Muscle of leg (tissue), 11 donors: ENCODE measurements around the gene NCS1. TPM values are rescaled to one million over a fixed set of nuclear protein-coding genes. Genes with fewer than 3 reads are reported as not detected.

Experiments
- DNase-seq: peaks from one replicate; pipeline ENCODE4 v3.0.0; 2013
- H3K27ac ChIP-seq: one replicate; pipeline ENCODE4 v1.5.1; 2013; ENCODE audit warnings: mild to moderate bottlenecking, low read length, control low read depth
- H3K27me3 ChIP-seq: one replicate; pipeline ENCODE4 v1.6.1; 2013; ENCODE audit warnings: low read length; ENCODE audit not compliant: control insufficient read depth, insufficient read depth
- H3K36me3 ChIP-seq: one replicate; pipeline ENCODE4 v1.6.1; 2013; ENCODE audit warnings: low read length; ENCODE audit not compliant: control insufficient read depth, insufficient read depth
- H3K4me1 ChIP-seq: one replicate; pipeline ENCODE4 v1.6.1; 2013; ENCODE audit warnings: low read length; ENCODE audit not compliant: control insufficient read depth, insufficient read depth
- H3K4me3 ChIP-seq: one replicate; pipeline ENCODE4 v1.5.1; 2013; ENCODE audit warnings: low read length, control low read depth
- H3K9me3 ChIP-seq: replicated peaks from 2 replicates; pipeline ENCODE4 v1.6.1; 2013; ENCODE audit warnings: low read depth, low read length; ENCODE audit not compliant: control insufficient read depth
- WGBS: methylation state at CpG from one replicate; pipeline ENCODE4 v1.1.5; 2013; ENCODE audit warnings: missing lambda C conversion rate; ENCODE audit not compliant: insufficient coverage; 5-methylcytosine and 5-hydroxymethylcytosine counted together
- polyA plus RNA-seq, 8 donors: library from polyadenylated mRNA; unstranded; fragments of 120-200 nt; gene quantifications; one replicate each; pipeline versions ENCODE4 v1.2.1 to v1.2.3, GENCODE V29; 2013; ENCODE audit warnings: inconsistent platforms in 1 of 8, low replicate concordance in 1 of 8; ENCODE audit not compliant: insufficient read length in 8 of 8, insufficient read depth in 1 of 8
- total RNA-seq: library from RNA; stranded (reverse); fragments of 120-200 nt; gene quantifications from one replicate; pipeline ENCODE4 v1.2.4, GENCODE V29; 2013

The NCS1 gene
- total and polyA plus RNA-seq, 9 donors, result 30.4 to 68.4 (median 60.2) TPM

GRCh38 chr9:130132746-130133145 is 39.5 kb upstream of the NCS1 start:
- peaks cover 27% of the 10 kb centered on the region for H3K4me1 ChIP-seq
- no peak for DNase-seq
- WGBS, result 88% methylated on average over 6 of the region's 7 CpGs
- H3K4me3 ChIP-seq, result no peak overlapping the region
- no peaks in the 10 kb centered on the region for H3K9me3 ChIP-seq
- H3K36me3 ChIP-seq, result peaks cover 52% of the 10 kb centered on the region
- H3K27ac ChIP-seq, result no peak overlapping the region
- no peaks in the 10 kb centered on the region for H3K27me3 ChIP-seq

- Histone ChIP-seq H3K4me3 (no peak overlapping the region), H3K9me3 (no peaks in the 10 kb centered on the region), H3K36me3 (peaks cover 17% of the 10 kb centered on the region), H3K27me3 (no peaks in the 10 kb centered on the region), H3K4me1 (peaks cover 45% of the 10 kb centered on the region), H3K27ac (no peak overlapping the region)
- 80% methylated on average over 13 of the region's 15 CpGs for WGBS
- DNase-seq, result no peak
These were observed 35.0 kb upstream of the NCS1 start for GRCh38 chr9:130137081-130137640.

- no peak for DNase-seq
- Histone ChIP-seq H3K4me1 (peaks cover 45% of the 10 kb centered on the region), H3K4me3 (no peak overlapping the region), H3K36me3 (peaks cover 17% of the 10 kb centered on the region), H3K27me3 (no peaks in the 10 kb centered on the region), H3K9me3 (no peaks in the 10 kb centered on the region), H3K27ac (no peak overlapping the region)
- WGBS, result 83% methylated on average over 9 of the region's 11 CpGs
These were observed 34.5 kb upstream of the NCS1 start for GRCh38 chr9:130137641-130138081.

DNA sequence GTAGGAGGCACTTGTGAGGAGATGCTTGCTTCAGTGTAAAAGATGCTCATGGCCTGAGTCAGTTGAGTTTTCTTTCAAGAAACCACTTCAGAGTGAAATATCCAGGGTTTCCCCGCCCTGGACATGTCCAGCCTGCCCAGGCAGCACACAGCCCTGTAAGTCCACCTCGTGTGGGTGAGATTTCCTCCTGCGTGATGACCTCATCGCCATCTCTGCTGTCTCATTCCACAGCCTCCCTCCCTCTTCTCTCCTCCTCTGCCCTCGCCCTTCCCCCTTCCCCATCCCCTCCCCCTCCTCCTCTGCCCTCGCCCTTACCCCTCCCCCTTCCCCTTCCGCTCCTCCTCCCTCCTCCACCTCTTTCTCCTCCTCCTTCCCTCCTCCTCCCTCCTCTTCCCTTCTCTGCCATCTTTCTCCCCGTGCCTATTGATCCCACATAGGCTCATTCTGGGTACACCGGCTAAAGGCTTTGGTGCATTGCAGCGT is 34.0 kb upstream of the NCS1 start:
- peaks cover 2% of the 10 kb centered on the region for H3K27me3 ChIP-seq
- H3K36me3 ChIP-seq, result peaks cover 13% of the 10 kb centered on the region
- peak overlapping the region; percentile 60 for H3K27ac ChIP-seq
- no peak overlapping the region for H3K4me3 ChIP-seq
- peak; percentile 48 for DNase-seq
- H3K9me3 ChIP-seq, result no peaks in the 10 kb centered on the region
- 27% methylated on average over 8 of the region's 10 CpGs for WGBS
- H3K4me1 ChIP-seq, result peaks cover 49% of the 10 kb centered on the region

DNA sequence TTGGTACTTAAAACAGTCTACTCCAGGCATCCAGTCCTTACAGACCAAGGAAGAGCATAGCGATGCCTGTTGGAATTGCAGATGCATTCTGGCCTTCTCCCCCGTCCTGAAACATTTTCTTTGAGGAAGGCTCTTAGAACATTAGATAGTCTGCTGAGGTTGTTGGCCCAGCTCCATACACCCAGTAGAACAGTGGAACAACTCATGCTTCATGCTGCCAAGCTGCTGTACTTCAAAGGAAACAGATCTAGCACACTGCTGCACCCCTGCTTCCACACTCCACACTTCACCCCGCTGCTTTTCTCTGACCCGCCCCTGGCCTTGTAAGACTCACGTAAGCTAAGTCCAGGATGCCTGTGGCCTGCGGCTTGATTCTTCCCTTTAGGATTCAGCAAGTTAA is 33.4 kb upstream of the NCS1 start:
- peak overlapping the region; percentile 60 for H3K27ac ChIP-seq
- DNase-seq, result peak; percentile 85
- peaks cover 55% of the 10 kb centered on the region for H3K4me1 ChIP-seq
- WGBS, result 41% methylated on average over 3 of the region's 6 CpGs
- H3K9me3 ChIP-seq, result no peaks in the 10 kb centered on the region
- H3K36me3 ChIP-seq, result peaks cover 8% of the 10 kb centered on the region
- peaks cover 5% of the 10 kb centered on the region for H3K27me3 ChIP-seq
- no peak overlapping the region for H3K4me3 ChIP-seq

DNA sequence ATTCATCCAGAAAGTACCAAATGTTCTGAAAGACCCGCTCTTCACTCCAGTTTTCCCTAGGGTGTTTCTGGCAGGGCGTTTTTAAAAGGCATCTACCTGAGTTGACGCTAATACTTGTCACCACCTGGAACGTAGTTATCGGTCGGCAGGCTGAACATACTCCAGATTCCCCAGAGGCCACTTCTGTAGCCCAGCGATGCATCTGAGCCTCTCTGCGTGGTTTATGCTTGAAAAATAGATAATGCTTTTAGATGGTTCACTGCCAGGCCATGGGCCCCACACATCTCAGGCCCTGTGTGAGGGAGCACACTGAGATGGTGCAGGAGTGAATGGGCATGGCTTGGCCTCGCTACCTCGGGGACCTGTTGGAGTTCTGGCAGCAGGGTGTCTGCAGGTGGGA is 33.0 kb upstream of the NCS1 start:
- peaks cover 8% of the 10 kb centered on the region for H3K36me3 ChIP-seq
- no peaks in the 10 kb centered on the region for H3K9me3 ChIP-seq
- peaks cover 59% of the 10 kb centered on the region for H3K4me1 ChIP-seq
- peak overlapping the region; percentile 60 for H3K27ac ChIP-seq
- 56% methylated on average over 4 of the region's 10 CpGs for WGBS
- peaks cover 5% of the 10 kb centered on the region for H3K27me3 ChIP-seq
- no peak overlapping the region for H3K4me3 ChIP-seq
- DNase-seq, result no peak

- peaks cover 59% of the 10 kb centered on the region for H3K4me1 ChIP-seq
- no peak for DNase-seq
- H3K9me3 ChIP-seq, result no peaks in the 10 kb centered on the region
- peaks cover 2% of the 10 kb centered on the region for H3K36me3 ChIP-seq
- no peak overlapping the region for H3K27ac ChIP-seq
- H3K4me3 ChIP-seq, result no peak overlapping the region
- 78% methylated on average over 9 of the region's 10 CpGs for WGBS
- peaks cover 9% of the 10 kb centered on the region for H3K27me3 ChIP-seq
These were observed 31.5 kb upstream of the NCS1 start for GRCh38 chr9:130140706-130141105.

- H3K4me3 ChIP-seq, result no peak overlapping the region
- peaks cover 59% of the 10 kb centered on the region for H3K4me1 ChIP-seq
- no peak overlapping the region for H3K27ac ChIP-seq
- no peaks in the 10 kb centered on the region for H3K9me3 ChIP-seq
- WGBS, result 62% methylated on average over 8 of the region's 12 CpGs
- H3K27me3 ChIP-seq, result peaks cover 10% of the 10 kb centered on the region
- DNase-seq, result no peak
- H3K36me3 ChIP-seq, result peaks cover under 1% of the 10 kb centered on the region
These were observed 30.1 kb upstream of the NCS1 start for GRCh38 chr9:130142056-130142455.

DNA sequence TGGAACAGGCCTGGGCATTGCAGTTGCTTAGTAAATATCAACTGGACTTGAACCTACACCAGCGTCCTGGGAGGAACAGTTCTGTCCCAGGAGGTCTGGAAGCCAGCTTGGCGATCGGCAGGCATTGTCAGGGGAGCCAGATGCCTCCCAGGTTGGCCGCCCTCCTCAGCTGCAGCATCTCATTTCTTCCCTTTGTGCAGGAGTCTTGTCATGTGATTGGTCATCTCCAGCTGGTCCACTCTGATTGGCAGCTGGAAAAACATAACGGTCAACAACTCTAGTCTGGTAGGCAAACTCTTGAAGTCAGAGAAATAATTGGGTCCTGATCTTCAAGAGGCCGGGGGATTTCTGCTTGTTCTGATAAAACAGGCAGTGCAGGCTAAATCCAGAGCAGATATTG is 29.6 kb upstream of the NCS1 start:
- Histone ChIP-seq H3K4me1 (peaks cover 54% of the 10 kb centered on the region), H3K4me3 (no peak overlapping the region), H3K27ac (no peak overlapping the region), H3K36me3 (no peaks in the 10 kb centered on the region), H3K9me3 (no peaks in the 10 kb centered on the region), H3K27me3 (peaks cover 12% of the 10 kb centered on the region)
- no peak for DNase-seq
- WGBS, result 76% methylated on average over 6 of the region's 6 CpGs

DNA sequence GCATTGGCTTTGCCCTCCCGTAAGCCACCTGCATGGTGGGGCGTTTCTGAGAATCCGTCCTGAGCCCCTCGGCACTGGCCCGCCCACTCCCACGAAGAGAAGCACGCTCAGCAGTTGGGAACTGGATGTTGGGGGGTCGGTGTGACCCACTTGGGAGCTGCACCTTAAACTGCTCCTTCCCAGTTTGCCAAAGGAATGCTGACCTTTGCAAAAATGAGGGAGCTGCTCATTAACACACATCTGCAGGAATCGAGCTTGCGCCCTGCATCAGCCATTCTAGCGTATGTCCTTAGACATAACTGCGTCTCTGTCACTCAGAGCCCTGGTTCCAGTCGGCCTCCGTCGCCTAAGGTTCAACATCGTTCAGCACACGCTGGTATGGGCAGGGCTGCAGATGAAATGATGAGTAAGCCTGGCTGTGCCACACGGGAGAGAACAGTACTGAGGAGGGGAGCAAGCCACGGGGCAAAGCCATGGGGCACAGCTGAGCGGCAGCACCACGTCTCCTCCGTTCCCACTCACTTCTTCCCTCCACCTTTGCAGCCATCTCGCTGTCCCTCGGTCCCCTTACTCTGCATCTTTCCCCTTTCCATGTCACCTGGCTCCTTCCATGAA is 28.8 kb upstream of the NCS1 start:
- Histone ChIP-seq H3K9me3 (no peaks in the 10 kb centered on the region), H3K36me3 (no peaks in the 10 kb centered on the region), H3K27me3 (peaks cover 12% of the 10 kb centered on the region), H3K27ac (peak overlapping the region; percentile 7), H3K4me3 (no peak overlapping the region), H3K4me1 (peaks cover 48% of the 10 kb centered on the region)
- no peak for DNase-seq
- WGBS, result 64% methylated on average over 18 of the region's 24 CpGs
